H1 (cell line): ENCODE results near the gene DEFB129. TPM values are rescaled to one million over a fixed set of nuclear protein-coding genes. Genes with fewer than 3 reads are reported as not detected.

Experiments used
- CTCF ChIA-PET: fragments of 300-600 bp; sonication (Branson Sonifier 250); formaldehyde crosslinking; loops from one replicate; lab custom pipeline; 2021; ENCODE audit not compliant: partially characterized antibody; lab: Charles Lee
- POLR2A ChIA-PET: fragments of 300-600 bp; sonication (Branson Sonifier 250); formaldehyde crosslinking; loops from one replicate; lab custom pipeline; 2021; ENCODE audit warnings: inconsistent platforms; ENCODE audit not compliant: partially characterized antibody; lab: Charles Lee
- DNase-seq, 2 experiments: peaks; one replicate each; pipeline versions ENCODE4 v3.0.0 to v3.0.0-alpha.2; 2010 to 2022; ENCODE audit warnings: low spot score in 2 of 2, low read depth in 1 of 2, mixed read lengths in 1 of 2
- FAIRE-seq: peaks from 2 replicates; lab custom pipeline; 2011; peaks lifted over from hg19 to GRCh38; lab: Jason Lieb, UNC
- H2AFZ ChIP-seq: 2 replicates; pipeline ENCODE4 v1.8.1; 2012; ENCODE audit warnings: low read length, inconsistent platforms
- H2AK5ac ChIP-seq: 2 replicates; pipeline ENCODE4 v1.6.1; 2013; ENCODE audit warnings: low read depth, low read length
- H2BK120ac ChIP-seq: replicated peaks from 2 replicates; pipeline ENCODE3; 2013; ENCODE audit warnings: low read depth, low read length, inconsistent platforms
- H2BK12ac ChIP-seq: 2 replicates; pipeline ENCODE4 v1.6.1; 2013; ENCODE audit warnings: low read depth, low read length
- H2BK15ac ChIP-seq: 2 replicates; pipeline ENCODE4 v1.6.1; 2013; ENCODE audit warnings: low read length
- H2BK20ac ChIP-seq: 2 replicates; pipeline ENCODE4 v1.6.1; 2013; ENCODE audit warnings: low read length
- H2BK5ac ChIP-seq: 2 replicates; pipeline ENCODE4 v1.6.1; 2013; ENCODE audit warnings: low read depth, low read length
- H3K14ac ChIP-seq: 2 replicates; pipeline ENCODE4 v1.6.1; 2013; ENCODE audit warnings: inconsistent platforms; ENCODE audit not compliant: insufficient read length
- H3K18ac ChIP-seq: 2 replicates; pipeline ENCODE4 v1.6.1; 2013; ENCODE audit warnings: low read length; ENCODE audit errors: extremely low read depth
- H3K23ac ChIP-seq: 2 replicates; pipeline ENCODE4 v1.6.1; 2013; ENCODE audit warnings: inconsistent platforms; ENCODE audit not compliant: insufficient read length
- H3K23me2 ChIP-seq: 2 replicates; pipeline ENCODE4 v1.6.1; 2013; ENCODE audit warnings: low read depth, low read length
- H3K27ac ChIP-seq: 2 replicates; pipeline ENCODE4 v1.6.1; 2011; ENCODE audit warnings: low read depth, low read length, inconsistent platforms
- H3K27me3 ChIP-seq, 4 experiments: replicated peaks in 1 of 4; 1 replicate in 1 of 4; 2 replicates in 3 of 4; pipeline versions ENCODE4 v1.6.1 to v1.8.1; 2011 to 2013; ENCODE audit warnings: low read length in 3 of 4, mild to moderate bottlenecking in 3 of 4, inconsistent platforms in 2 of 4, mixed read lengths in 2 of 4, moderate library complexity in 1 of 4; ENCODE audit not compliant: control insufficient read depth in 3 of 4, insufficient read depth in 3 of 4; ENCODE audit errors: extremely low read depth in 1 of 4
- H3K36me3 ChIP-seq, 4 experiments: 2 replicates each; pipeline versions ENCODE4 v1.6.1 to v1.8.1; 2011 to 2013; ENCODE audit warnings: mild to moderate bottlenecking in 4 of 4, low read length in 3 of 4, moderate library complexity in 2 of 4, control low read depth in 1 of 4, inconsistent platforms in 1 of 4; ENCODE audit not compliant: insufficient read depth in 4 of 4, control insufficient read depth in 2 of 4
- H3K4ac ChIP-seq: replicated peaks from 2 replicates; pipeline ENCODE3; 2013; ENCODE audit warnings: low read length, low read depth, mixed read lengths, inconsistent platforms; ENCODE audit not compliant: insufficient read length
- H3K4me1 ChIP-seq, 4 experiments: replicated peaks in 1 of 4; 1 replicate in 1 of 4; 2 replicates in 3 of 4; pipeline versions ENCODE4 v1.6.1 to v1.8.1; 2011 to 2013; ENCODE audit warnings: low read length in 3 of 4, inconsistent platforms in 2 of 4, mixed read lengths in 1 of 4; ENCODE audit not compliant: insufficient read depth in 4 of 4, control insufficient read depth in 3 of 4
- H3K4me2 ChIP-seq, 2 experiments: 2 replicates each; pipeline versions ENCODE4 v1.6.1 to v1.8.1; 2011 to 2013; ENCODE audit warnings: low read depth in 2 of 2, low read length in 2 of 2, control low read depth in 1 of 2, inconsistent platforms in 1 of 2, mild to moderate bottlenecking in 1 of 2; ENCODE audit not compliant: insufficient read depth in 1 of 2
- H3K4me3 ChIP-seq, 4 experiments: fragments of 200-600, 300-600 bp in 1 of 4; sonication (generic), shearing (Covaris generic), sonication (Bioruptor Twin) in 1 of 4; 2 replicates each; pipeline versions ENCODE4 v1.5.1 to v1.8.1; 2011 to 2016; ENCODE audit warnings: low read length in 4 of 4, low read depth in 3 of 4, control low read depth in 2 of 4, inconsistent platforms in 2 of 4, mild to moderate bottlenecking in 2 of 4, mixed read lengths in 1 of 4, moderate library complexity in 1 of 4; ENCODE audit not compliant: insufficient read depth in 2 of 4; ENCODE audit errors: extremely low read depth in 1 of 4
- H3K56ac ChIP-seq: replicated peaks from 2 replicates; pipeline ENCODE3; 2013; ENCODE audit warnings: low read depth, mild to moderate bottlenecking, mixed read lengths, low read length, inconsistent platforms; ENCODE audit not compliant: insufficient read length
- H3K79me1 ChIP-seq: 2 replicates; pipeline ENCODE4 v1.6.1; 2013; ENCODE audit warnings: low read depth, low read length, control low read depth
- H3K79me2 ChIP-seq, 2 experiments: 2 replicates each; pipeline versions ENCODE4 v1.6.1 to v1.8.1; 2012 to 2013; ENCODE audit warnings: low read length in 2 of 2, mild to moderate bottlenecking in 2 of 2, inconsistent platforms in 1 of 2; ENCODE audit not compliant: insufficient read depth in 2 of 2, control insufficient read depth in 1 of 2
- H3K9ac ChIP-seq, 4 experiments: replicated peaks in 1 of 4; 1 replicate in 1 of 4; 2 replicates in 3 of 4; pipeline versions ENCODE4 v1.6.1 to v1.8.1; 2011 to 2013; ENCODE audit warnings: low read depth in 3 of 4, low read length in 3 of 4, control low read depth in 2 of 4, mild to moderate bottlenecking in 2 of 4, moderate library complexity in 2 of 4, inconsistent platforms in 1 of 4; ENCODE audit errors: extremely low read depth in 1 of 4
- H3K9me3 ChIP-seq, 2 experiments: 2 replicates each; pipeline versions ENCODE4 v1.6.1 to v1.8.1; 2012 to 2013; ENCODE audit warnings: mild to moderate bottlenecking in 2 of 2, moderate library complexity in 2 of 2, control low read depth in 1 of 2, inconsistent platforms in 1 of 2, low read depth in 1 of 2, low read length in 1 of 2, mixed read lengths in 1 of 2; ENCODE audit not compliant: insufficient read depth in 2 of 2
- H4K20me1 ChIP-seq, 2 experiments: replicated peaks in 1 of 2; 2 replicates each; pipeline versions ENCODE3 to v1.8.1; 2011 to 2013; ENCODE audit warnings: inconsistent platforms in 2 of 2, low read length in 2 of 2, mild to moderate bottlenecking in 1 of 2; ENCODE audit not compliant: insufficient read depth in 2 of 2, control insufficient read depth in 1 of 2
- H4K5ac ChIP-seq: 2 replicates; pipeline ENCODE4 v1.6.1; 2013; ENCODE audit warnings: low read length, low read depth, mixed read lengths, inconsistent platforms; ENCODE audit not compliant: insufficient read length
- H4K8ac ChIP-seq: 2 replicates; pipeline ENCODE4 v1.8.0; 2013; ENCODE audit warnings: mild to moderate bottlenecking, moderate library complexity, low read length, inconsistent platforms; ENCODE audit not compliant: insufficient read depth; ENCODE audit errors: extremely low read depth
- H4K91ac ChIP-seq: replicated peaks from 2 replicates; pipeline ENCODE3; 2013; ENCODE audit warnings: low read length, mixed read lengths, inconsistent platforms; ENCODE audit not compliant: insufficient read length
- BCL11A ChIP-seq, 2 experiments: IDR thresholded peaks; one replicate each; pipeline ENCODE4 v1.6.1; 2011; ENCODE audit warnings: low read depth in 2 of 2, low read length in 2 of 2, mild to moderate bottlenecking in 2 of 2
- BRCA1 ChIP-seq: IDR thresholded peaks from 2 replicates; pipeline ENCODE4 v1.6.1; 2012; ENCODE audit warnings: low read depth, low read length, improper control_type of control experiment
- CTCF ChIP-seq, 3 experiments: IDR thresholded peaks; 1 replicate in 2 of 3; 2 replicates in 1 of 3; pipeline versions ENCODE4 v1.5.1 to v1.6.1; 2011; ENCODE audit warnings: low read length in 3 of 3, mild to moderate bottlenecking in 3 of 3, inconsistent platforms in 2 of 3, low read depth in 1 of 3, moderate library complexity in 1 of 3; ENCODE audit not compliant: insufficient read depth in 1 of 3; ENCODE audit errors: control extremely low read depth in 1 of 3
- GTF2F1 ChIP-seq: IDR thresholded peaks from 2 replicates; pipeline ENCODE4 v1.6.1; 2012; ENCODE audit warnings: low read depth, low read length, improper control_type of control experiment, borderline replicate concordance
- MAFK ChIP-seq: IDR thresholded peaks from 2 replicates; pipeline ENCODE4 v1.6.1; 2012; ENCODE audit warnings: low read depth, mild to moderate bottlenecking, improper control_type of control experiment, low read length
- RAD21 ChIP-seq, 2 experiments: IDR thresholded peaks in 1 of 2; conservative IDR thresholded peaks in 1 of 2; 2 replicates each; pipeline ENCODE4 v1.6.1; 2011; ENCODE audit warnings: low read depth in 2 of 2, low read length in 2 of 2, improper control_type of control experiment in 1 of 2, inconsistent platforms in 1 of 2, mild to moderate bottlenecking in 1 of 2, moderate library complexity in 1 of 2
- RXRA ChIP-seq: IDR thresholded peaks from 2 replicates; pipeline ENCODE4 v1.6.1; 2011; ENCODE audit warnings: low read depth, mild to moderate bottlenecking, low read length, moderate library complexity; ENCODE audit not compliant: insufficient read depth
- WGBS, 2 experiments: shearing (Covaris generic) in 1 of 2; methylation state at CpG; one replicate each; pipeline versions ENCODE4 v1.1.6 to v1.1.7; 2013 to 2015; ENCODE audit warnings: low lambda C conversion rate in 2 of 2, mixed read lengths in 2 of 2, inconsistent platforms in 1 of 2, low coverage in 1 of 2, missing lambda C conversion rate in 1 of 2; ENCODE audit not compliant: insufficient replicate concordance in 2 of 2, insufficient coverage in 1 of 2, insufficient read length in 1 of 2; ENCODE audit errors: extremely low coverage in 1 of 2, missing lambda C conversion rate in 1 of 2; 5-methylcytosine and 5-hydroxymethylcytosine counted together
- polyA plus RNA-seq, 7 experiments: library from polyadenylated mRNA; depleted of rRNA in 3 of 7; stranded (reverse) in 5 of 7; unstranded in 2 of 7; fragments of >200 nt in 5 of 7; fragments of 200-250 nt in 2 of 7; gene quantifications; 1 replicate in 5 of 7; 2 replicates in 1 of 7; 4 replicates in 1 of 7; pipeline versions ENCODE4 v1.2.1 to v1.2.3, GENCODE V29; 2011 to 2013; ENCODE audit warnings: missing spikeins in 2 of 7, mixed read lengths in 2 of 7
- total RNA-seq: library from RNA; stranded (reverse); fragmentation: NEBNext Ultra II Directional; extraction: Animal tissue kit (Norgen Biotek cat#: 25700); gene quantifications from 2 replicates; pipeline ENCODE4 v1.2.1, GENCODE V29; 2021

Gene DEFB129
- total and polyA plus RNA-seq, 2 of the 8 experiments (the other 6 are each of a cell fraction or from before 2014, with no cell fraction given) = not detected

- Histone ChIP-seq H4K8ac (no peak overlapping the region), H3K4me3 (no peak overlapping the region), H3K23ac (no peak overlapping the region), H2BK20ac (no peak overlapping the region), H3K4me2 (no peak overlapping the region), H2AFZ (no peak overlapping the region), H3K27me3 (peaks cover 11 to 44% (median 31%) of the 10 kb centered on the region in 4 experiments), H3K23me2 (no peaks in the 10 kb centered on the region), H3K56ac (no peak overlapping the region), H2BK12ac (no peak overlapping the region), H3K9me3 (no peaks in the 10 kb centered on the region), H3K4ac (no peak overlapping the region), H2BK5ac (no peak overlapping the region), H3K79me1 (no peaks in the 10 kb centered on the region), H3K36me3 (no peaks in the 10 kb centered on the region), H3K18ac (no peak overlapping the region), H4K5ac (no peak overlapping the region), H2AK5ac (no peak overlapping the region), H3K9ac (no peak overlapping the region), H3K4me1 (no peaks in the 10 kb centered on the region), H2BK120ac (no peak overlapping the region), H4K20me1 (no peaks in the 10 kb centered on the region), H3K79me2 (no peaks in the 10 kb centered on the region), H3K14ac (no peak overlapping the region), H3K27ac (no peak overlapping the region), H2BK15ac (no peak overlapping the region), H4K91ac (no peak overlapping the region)
- WGBS, 2 experiments = 73% methylated on average over 8 of the region's 8 CpGs; no CpG with 5 or more reads in 1 of the 2 experiments
- DNase-seq (no peak), FAIRE-seq (no peak)
- no peak for TF ChIP-seq RXRA
- TF ChIP-seq RAD21 (IDR thresholded peaks at IDR 0.05 in 1 of 2, conservative IDR thresholded peaks at IDR 0.05 in 1 of 2; ENCODE audit: low read depth in 2 of 2, low read length in 2 of 2) = peak; percentile 8 to 27; a peak in 2 of 4 replicates
- TF ChIP-seq BRCA1 = no peak
- peak; percentile 76; the same call in 1 of the 2 replicates for TF ChIP-seq MAFK
- TF ChIP-seq GTF2F1 = no peak
- TF ChIP-seq CTCF (IDR thresholded peaks at IDR 0.05; ENCODE audit: control extremely low read depth in 1 of 3, insufficient read depth in 1 of 3, low read depth in 1 of 3, low read length in 3 of 3) = peak in 2 of 3 experiments; percentile 17 to 20; a peak in 2 of 4 replicates
- no peak for TF ChIP-seq BCL11A (IDR thresholded peaks at IDR 0.05; ENCODE audit: low read depth in 2 of 2, low read length in 2 of 2)
- CTCF ChIA-PET = interaction anchor here (1.0 to 2.7 kb wide), 3 partner anchors 8 to 20 kb away, joined by 4 to 17 read pairs (median 7); no protein-coding TSS in a partner anchor
- POLR2A ChIA-PET = no interaction called here
Measured at GRCh38 chr20:258963-259362, 31.9 kb downstream of the DEFB129 start.
